Ectodermal cell (in vitro differentiated cells): Measurements from ENCODE around the gene TMEM169.
"Not testable (repeated sequence)": the region's sequence is repeated elsewhere in the genome, so short reads cannot be mapped to it uniquely, and the experiment has no call there.

ENCODE experiments used
- H3K27ac ChIP-seq: 2 replicates; pipeline ENCODE4 v1.7.0; 2013; ENCODE audit warnings: mild to moderate bottlenecking, low read depth, low read length; ENCODE audit not compliant: insufficient read depth, poor library complexity, severe bottlenecking
- H3K27me3 ChIP-seq: 2 replicates; pipeline ENCODE4 v1.7.0; 2013; ENCODE audit warnings: mild to moderate bottlenecking, low read length; ENCODE audit not compliant: insufficient read depth, control insufficient read depth, poor library complexity, severe bottlenecking
- H3K36me3 ChIP-seq: one replicate; pipeline ENCODE4 v1.7.0; 2013; ENCODE audit warnings: low read length; ENCODE audit not compliant: control insufficient read depth, insufficient read depth
- H3K4me1 ChIP-seq: one replicate; pipeline ENCODE4 v1.7.0; 2013; ENCODE audit warnings: low read length; ENCODE audit not compliant: control insufficient read depth, insufficient read depth
- H3K4me3 ChIP-seq: 2 replicates; pipeline ENCODE4 v1.7.0; 2013; ENCODE audit warnings: low read depth, low read length, control low read depth; ENCODE audit not compliant: insufficient read depth
- H3K9me3 ChIP-seq: 2 replicates; pipeline ENCODE4 v1.7.0; 2013; ENCODE audit warnings: mild to moderate bottlenecking, low read length, moderate library complexity; ENCODE audit not compliant: control insufficient read depth
- WGBS, 2 experiments: methylation state at CpG; one replicate each; pipeline ENCODE4 v1.1.7; 2013; ENCODE audit warnings: missing lambda C conversion rate in 2 of 2; 5-methylcytosine and 5-hydroxymethylcytosine counted together

Gene TMEM169

GRCh38 chr2:216069028-216069427 is 12.7 kb upstream of the TMEM169 start:
- Histone ChIP-seq H3K4me1 (no peaks in the 10 kb centered on the region), H3K27ac (no peak overlapping the region), H3K9me3 (no peaks in the 10 kb centered on the region), H3K4me3 (no peak overlapping the region), H3K27me3 (no peaks in the 10 kb centered on the region), H3K36me3 (peaks cover 4% of the 10 kb centered on the region)
- 95 to 96% methylated on average over 2 of the region's 2 CpGs for WGBS, 2 experiments

GRCh38 chr2:216070195-216070594 is 11.5 kb upstream of the TMEM169 start:
- H3K36me3 ChIP-seq: peaks cover 4% of the 10 kb centered on the region
- H3K9me3 ChIP-seq: no peaks in the 10 kb centered on the region
- 98% methylated on average over 6 of the region's 6 CpGs for WGBS, 2 experiments
- H3K27me3 ChIP-seq: no peaks in the 10 kb centered on the region
- no peak overlapping the region for H3K4me3 ChIP-seq
- H3K27ac ChIP-seq: no peak overlapping the region
- no peaks in the 10 kb centered on the region for H3K4me1 ChIP-seq

GRCh38 chr2:216071111-216071851 is 10.4 kb upstream of the TMEM169 start:
- WGBS, 2 experiments: 94% methylated on average over 12 of the region's 12 CpGs
- H3K27me3 ChIP-seq: no peaks in the 10 kb centered on the region
- H3K36me3 ChIP-seq: no peaks in the 10 kb centered on the region
- no peaks in the 10 kb centered on the region for H3K9me3 ChIP-seq
- H3K4me3 ChIP-seq: no peak overlapping the region
- no peaks in the 10 kb centered on the region for H3K4me1 ChIP-seq
- H3K27ac ChIP-seq: no peak overlapping the region

DNA sequence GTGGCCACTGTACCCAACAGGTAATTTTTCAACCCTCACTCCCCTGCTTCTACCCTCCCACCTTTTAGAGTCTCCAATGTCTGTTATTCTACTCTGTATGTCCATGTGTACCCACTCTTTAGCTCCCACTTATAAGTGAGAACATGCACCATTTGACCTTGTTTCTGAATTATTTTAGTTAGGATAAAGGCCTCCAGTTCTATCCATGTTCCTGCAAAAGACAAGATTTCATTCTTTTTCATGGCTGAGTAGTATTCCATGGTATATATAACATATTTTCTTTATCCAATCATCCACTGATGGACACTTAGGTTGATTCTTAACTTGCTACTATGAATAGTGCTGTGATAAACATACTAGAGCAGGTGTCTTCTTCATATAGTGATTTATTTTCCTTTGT is 9.2 kb upstream of the TMEM169 start:
- no peak overlapping the region for H3K4me3 ChIP-seq
- no peaks in the 10 kb centered on the region for H3K4me1 ChIP-seq
- no peaks in the 10 kb centered on the region for H3K9me3 ChIP-seq

DNA sequence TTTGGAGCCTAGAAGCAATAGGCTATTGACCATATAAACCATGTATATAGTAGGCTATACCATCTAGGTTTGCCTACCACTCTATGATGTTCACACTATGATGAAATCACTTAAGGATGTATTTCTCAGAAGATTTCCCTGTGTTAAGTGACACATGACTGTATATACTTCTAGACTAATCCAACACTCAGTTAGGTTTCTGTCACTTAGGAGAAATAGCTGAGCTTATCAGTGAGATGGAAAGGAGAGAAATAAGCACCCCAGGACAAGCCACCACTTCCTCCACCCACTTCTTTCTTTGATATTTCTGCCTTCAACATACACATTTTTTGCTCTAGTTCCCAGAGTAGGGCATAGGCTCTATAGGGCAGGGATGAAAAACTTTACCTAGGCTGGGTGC is 7.9 kb upstream of the TMEM169 start:
- Histone ChIP-seq H3K36me3 (no peaks in the 10 kb centered on the region), H3K4me3 (no peak overlapping the region), H3K27ac (no peak overlapping the region), H3K9me3 (no peaks in the 10 kb centered on the region), H3K4me1 (no peaks in the 10 kb centered on the region), H3K27me3 (no peaks in the 10 kb centered on the region)

More for the DNA sequence above, 9.2 kb upstream of the TMEM169 start:
- Histone ChIP-seq H3K36me3 (no peaks in the 10 kb centered on the region), H3K27me3 (no peaks in the 10 kb centered on the region), H3K27ac (no peak overlapping the region)

DNA sequence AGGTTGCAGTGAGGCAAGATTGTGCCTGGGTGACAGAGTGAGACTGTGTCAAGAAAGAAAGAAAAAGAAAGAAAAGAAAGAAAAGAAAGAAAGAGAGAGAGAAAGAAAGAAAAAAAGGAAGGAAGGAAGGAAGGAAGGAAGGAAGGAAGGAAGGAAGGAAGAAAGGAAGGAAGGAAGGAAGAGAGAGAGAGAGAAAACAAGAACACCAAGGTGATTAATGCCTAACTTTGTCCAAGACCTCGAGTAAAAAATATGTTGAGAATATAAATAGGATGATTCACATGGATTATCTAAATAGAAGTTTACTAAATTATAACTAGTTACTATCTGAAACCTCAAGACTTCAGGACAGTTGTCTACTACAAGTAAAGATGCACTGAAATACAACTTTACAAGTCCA is 7.3 kb upstream of the TMEM169 start:
- no peak overlapping the region for H3K27ac ChIP-seq
- 63 to 80% methylated on average over 1 of the region's 1 CpG for WGBS, 2 experiments
- no peak overlapping the region for H3K4me3 ChIP-seq
- no peaks in the 10 kb centered on the region for H3K36me3 ChIP-seq
- no peaks in the 10 kb centered on the region for H3K4me1 ChIP-seq
- H3K27me3 ChIP-seq: no peaks in the 10 kb centered on the region
- no peaks in the 10 kb centered on the region for H3K9me3 ChIP-seq

- Histone ChIP-seq H3K4me1 (no peaks in the 10 kb centered on the region), H3K27ac (no peak overlapping the region), H3K36me3 (no peaks in the 10 kb centered on the region), H3K27me3 (no peaks in the 10 kb centered on the region), H3K9me3 (no peaks in the 10 kb centered on the region), H3K4me3 (no peak overlapping the region)
- 78 to 94% methylated on average over 1 of the region's 1 CpG for WGBS, 2 experiments
Observed at GRCh38 chr2:216074794-216075193, 6.9 kb upstream of the TMEM169 start.

GRCh38 chr2:216075510-216076485 is 5.9 kb upstream of the TMEM169 start:
- Histone ChIP-seq H3K9me3 (no peaks in the 10 kb centered on the region), H3K36me3 (no peaks in the 10 kb centered on the region), H3K4me3 (no peak overlapping the region), H3K4me1 (no peaks in the 10 kb centered on the region), H3K27ac (no peak overlapping the region), H3K27me3 (no peaks in the 10 kb centered on the region)
- 92% methylated on average over 5 of the region's 6 CpGs for WGBS, 2 experiments

DNA sequence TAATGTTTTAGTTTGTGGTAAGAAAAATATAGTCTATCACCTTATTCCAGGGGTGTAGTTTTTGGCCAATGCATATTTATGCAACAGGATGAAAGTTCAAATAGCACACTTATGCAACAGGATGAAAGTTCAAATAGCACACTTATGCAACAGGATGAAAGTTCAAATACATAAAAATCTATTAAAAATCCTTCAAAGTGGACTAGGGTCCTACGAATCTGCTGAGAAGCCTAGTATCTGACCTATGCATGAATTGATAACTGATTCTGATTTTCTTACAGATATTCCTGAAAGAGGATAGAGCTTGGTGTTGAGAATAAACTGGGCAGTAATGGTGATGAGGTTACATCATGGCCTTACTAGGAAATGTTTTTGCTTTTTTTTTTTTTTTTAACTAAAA is 2.9 kb upstream of the TMEM169 start:
- peaks cover 16% of the 10 kb centered on the region for H3K4me1 ChIP-seq
- H3K27ac ChIP-seq: no peak overlapping the region
- WGBS, 2 experiments: 89 to 93% methylated on average over 1 of the region's 1 CpG
- H3K4me3 ChIP-seq: no peak overlapping the region
- H3K27me3 ChIP-seq: no peaks in the 10 kb centered on the region
- H3K9me3 ChIP-seq: no peaks in the 10 kb centered on the region
- H3K36me3 ChIP-seq: no peaks in the 10 kb centered on the region

DNA sequence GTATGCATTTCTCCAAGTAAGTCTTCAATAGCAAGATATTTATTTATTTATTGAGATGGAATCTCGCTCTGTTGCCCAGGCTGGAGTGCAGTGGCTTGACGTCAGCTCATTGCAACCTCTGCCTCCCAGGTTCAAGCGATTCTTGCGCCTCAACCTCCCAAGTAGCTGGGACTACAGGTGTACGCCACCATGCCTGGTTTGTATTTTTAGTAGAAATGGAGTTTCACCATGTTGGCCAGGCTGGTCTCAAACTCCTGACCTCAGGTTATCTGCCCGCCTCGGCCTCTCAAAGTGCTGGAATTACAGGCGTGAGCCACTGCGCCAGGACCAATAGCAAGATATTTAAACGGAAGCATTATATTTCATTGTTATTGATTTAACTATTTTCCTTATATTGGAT is 1.7 kb upstream of the TMEM169 start:
- H3K27ac ChIP-seq, H3K4me3 ChIP-seq: not testable (repeated sequence)
- 96 to 97% methylated on average over 9 to 10 of the region's 10 CpGs for WGBS, 2 experiments

More for the DNA sequence above, 1.7 kb upstream of the TMEM169 start:
- not testable (repeated sequence) for H3K27me3 ChIP-seq, H3K9me3 ChIP-seq, H3K36me3 ChIP-seq
- H3K4me1 ChIP-seq: peaks cover 29% of the 10 kb centered on the region
